ENCODE results near the gene DKK3. TPM values are rescaled to one million over a fixed set of nuclear protein-coding genes. Genes with fewer than 3 reads are reported as not detected.
A peak's percentile ranks its signal among the peaks of the same experiment; 100 is the strongest.

Gene DKK3
- total RNA-seq, 1 donor from 2014 or later: 204 TPM

DNA sequence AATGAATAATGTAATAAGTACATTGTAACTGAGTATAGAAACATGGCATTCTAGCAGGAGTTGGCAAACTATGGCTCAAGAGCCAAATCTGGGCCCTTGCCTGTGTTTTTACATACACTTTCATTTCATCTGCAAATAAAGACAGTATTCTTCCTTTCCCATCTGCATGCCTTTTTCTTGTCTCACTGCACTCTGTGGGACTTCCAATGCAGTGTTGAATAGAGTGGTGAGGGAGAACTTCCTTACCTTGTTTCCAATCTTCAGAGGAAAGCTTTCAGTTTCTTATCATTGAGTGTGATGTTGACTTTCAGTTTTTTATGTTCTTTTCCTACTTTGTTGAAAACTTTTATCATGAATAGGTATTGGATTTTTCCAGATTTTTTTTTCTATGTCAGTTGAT is 84.6 kb downstream of the DKK3 start:
- H3K4me3 ChIP-seq (ENCODE audit: low read depth, low read length): no peak overlapping the region
- DNase-seq (ENCODE audit: low read depth): no peak
- no peak for TF ChIP-seq CTCF (IDR thresholded peaks at IDR 0.05; ENCODE audit: insufficient read depth, low read length, poor library complexity, severe bottlenecking)
- no peaks in the 10 kb centered on the region for H3K27me3 ChIP-seq (ENCODE audit: control insufficient read depth, insufficient read depth, low read length)
- H3K36me3 ChIP-seq (ENCODE audit: control insufficient read depth, insufficient read depth, low read length): no peaks in the 10 kb centered on the region

DNA sequence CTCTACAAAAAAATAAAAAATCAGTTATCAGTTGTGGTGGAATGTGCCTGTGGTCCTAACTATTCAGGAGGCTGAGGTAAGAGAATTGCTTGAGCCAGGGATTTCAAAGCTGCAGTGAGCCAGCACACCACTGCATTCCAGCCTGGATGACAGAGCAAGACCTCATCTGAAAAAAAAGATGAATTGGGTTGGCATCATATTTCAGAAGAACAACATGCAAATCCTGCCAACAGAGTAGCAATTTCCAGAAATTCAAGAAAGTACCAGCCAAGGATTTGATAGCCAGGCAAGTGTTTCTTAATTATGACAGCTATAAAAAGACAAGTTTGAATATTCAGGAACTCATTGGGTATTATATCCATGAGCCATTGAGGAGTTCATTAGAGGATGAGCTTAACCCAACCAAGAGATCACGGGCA is 91.4 kb downstream of the DKK3 start:
- Histone ChIP-seq H3K27me3 (ENCODE audit: control insufficient read depth, insufficient read depth, low read length) (no peaks in the 10 kb centered on the region), H3K4me3 (ENCODE audit: low read depth, low read length) (no peak overlapping the region), H3K36me3 (ENCODE audit: control insufficient read depth, insufficient read depth, low read length) (no peaks in the 10 kb centered on the region)
- TF ChIP-seq CTCF (IDR thresholded peaks at IDR 0.05; ENCODE audit: insufficient read depth, low read length, poor library complexity, severe bottlenecking): no peak
- DNase-seq (ENCODE audit: low read depth): peak; percentile 48

GRCh38 chr11:11915625-11916024 is 92.8 kb downstream of the DKK3 start:
- Histone ChIP-seq H3K27me3 (ENCODE audit: control insufficient read depth, insufficient read depth, low read length) (no peaks in the 10 kb centered on the region), H3K4me3 (ENCODE audit: low read depth, low read length) (no peak overlapping the region), H3K36me3 (ENCODE audit: control insufficient read depth, insufficient read depth, low read length) (no peaks in the 10 kb centered on the region)
- no peak for DNase-seq (ENCODE audit: low read depth)
- TF ChIP-seq CTCF (IDR thresholded peaks at IDR 0.05; ENCODE audit: insufficient read depth, low read length, poor library complexity, severe bottlenecking): no peak

DNA sequence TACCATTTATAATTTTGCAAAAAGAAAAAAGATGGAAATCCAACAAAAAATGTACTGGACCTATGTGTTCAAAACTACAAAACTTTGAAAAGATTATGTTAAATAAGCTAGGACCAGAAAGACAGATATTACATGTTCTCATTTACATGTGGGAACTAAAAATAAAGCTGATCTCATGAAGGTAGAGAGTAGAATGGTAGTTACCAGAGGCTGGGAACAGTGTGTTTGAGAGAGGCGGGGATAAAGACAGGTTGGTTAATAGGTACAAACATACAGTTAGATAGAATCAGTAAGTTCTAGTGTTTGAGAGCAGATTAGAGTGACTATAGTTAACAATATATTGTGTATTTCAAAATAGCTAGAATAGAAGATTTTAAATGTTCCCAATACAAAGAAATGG is 95.0 kb downstream of the DKK3 start:
- Histone ChIP-seq H3K27me3 (ENCODE audit: control insufficient read depth, insufficient read depth, low read length) (no peaks in the 10 kb centered on the region), H3K4me3 (ENCODE audit: low read depth, low read length) (no peak overlapping the region), H3K36me3 (ENCODE audit: control insufficient read depth, insufficient read depth, low read length) (no peaks in the 10 kb centered on the region)
- no peak for DNase-seq (ENCODE audit: low read depth)
- no peak for TF ChIP-seq CTCF (IDR thresholded peaks at IDR 0.05; ENCODE audit: insufficient read depth, low read length, poor library complexity, severe bottlenecking)

Other genes starting within 250 kb of the DKK3 start
- 46.3 and 46.5 TPM in 2 replicates for gene USP47, start 166.7 kb downstream of the DKK3 start, total RNA-seq
- gene MICAL2, start 102.0 kb upstream of the DKK3 start, total RNA-seq: 361 and 367 TPM in 2 replicates